ENCODE results near the gene PITPNM3.

PITPNM3 gene

GRCh38 chr17:6510321-6510977 lies 45.9 kb downstream of the PITPNM3 start:
- H3K79me2 ChIP-seq (ENCODE audit: insufficient read depth, low read length): no peaks in the 10 kb centered on the region
- H3F3A ChIP-seq (ENCODE audit: low read depth): no peaks in the 10 kb centered on the region
- H3K36me3 ChIP-seq (ENCODE audit: insufficient read depth, low read length): no peaks in the 10 kb centered on the region
- no peak overlapping the region for H3K4me2 ChIP-seq (ENCODE audit: low read depth, low read length, poor library complexity, severe bottlenecking)
- no peak overlapping the region for H3K9ac ChIP-seq (ENCODE audit: low read depth, low read length, poor library complexity, severe bottlenecking)
- no peaks in the 10 kb centered on the region for H3K9me2 ChIP-seq (replicated peaks; ENCODE audit: low read depth, low read length)
- no peaks in the 10 kb centered on the region for H4K20me1 ChIP-seq (ENCODE audit: insufficient read depth, low read length, poor library complexity, severe bottlenecking)
- no peaks in the 10 kb centered on the region for H3K9me3 ChIP-seq (ENCODE audit: insufficient read depth, low read depth, low read length)
- no peak overlapping the region for H2AFZ ChIP-seq (ENCODE audit: low read length)
- H3K27me3 ChIP-seq (ENCODE audit: insufficient read depth, low read length, poor library complexity, severe bottlenecking): no peaks in the 10 kb centered on the region
- H3K4me3 ChIP-seq (ENCODE audit: low read length, poor library complexity, severe bottlenecking): no peak overlapping the region
- no peaks in the 10 kb centered on the region for H3K4me1 ChIP-seq (ENCODE audit: insufficient read depth, low read length, poor library complexity, severe bottlenecking)
- TF ChIP-seq CTCF (conservative IDR thresholded peaks at IDR 0.05; ENCODE audit: low read length) (no peak), EZH2phosphoT487 (IDR thresholded peaks at IDR 0.05; ENCODE audit: borderline replicate concordance) (no peak)

- no peaks in the 10 kb centered on the region for H3K4me1 ChIP-seq (ENCODE audit: insufficient read depth, low read length, poor library complexity, severe bottlenecking)
Observed at GRCh38 chr17:6509921-6510320, 46.4 kb downstream of the PITPNM3 start.

GRCh38 chr17:6509031-6509771 lies 47.2 kb downstream of the PITPNM3 start:
- no peaks in the 10 kb centered on the region for H3K4me1 ChIP-seq (ENCODE audit: insufficient read depth, low read length, poor library complexity, severe bottlenecking)
- TF ChIP-seq CTCF (conservative IDR thresholded peaks at IDR 0.05; ENCODE audit: low read length) (no peak), EZH2phosphoT487 (IDR thresholded peaks at IDR 0.05; ENCODE audit: borderline replicate concordance) (no peak)

More at GRCh38 chr17:6509921-6510320, 46.4 kb downstream of the PITPNM3 start:
- Histone ChIP-seq H3K4me2 (ENCODE audit: low read depth, low read length, poor library complexity, severe bottlenecking) (no peak overlapping the region), H3K9me3 (ENCODE audit: insufficient read depth, low read depth, low read length) (no peaks in the 10 kb centered on the region), H4K20me1 (ENCODE audit: insufficient read depth, low read length, poor library complexity, severe bottlenecking) (no peaks in the 10 kb centered on the region), H3K9me2 (replicated peaks; ENCODE audit: low read depth, low read length) (no peaks in the 10 kb centered on the region), H3K79me2 (ENCODE audit: insufficient read depth, low read length) (no peaks in the 10 kb centered on the region), H2AFZ (ENCODE audit: low read length) (no peak overlapping the region), H3K9ac (ENCODE audit: low read depth, low read length, poor library complexity, severe bottlenecking) (no peak overlapping the region), H3F3A (ENCODE audit: low read depth) (no peaks in the 10 kb centered on the region), H3K27me3 (ENCODE audit: insufficient read depth, low read length, poor library complexity, severe bottlenecking) (no peaks in the 10 kb centered on the region), H3K4me3 (ENCODE audit: low read length, poor library complexity, severe bottlenecking) (no peak overlapping the region), H3K36me3 (ENCODE audit: insufficient read depth, low read length) (no peaks in the 10 kb centered on the region)
- TF ChIP-seq CTCF (conservative IDR thresholded peaks at IDR 0.05; ENCODE audit: low read length): no peak
- TF ChIP-seq EZH2phosphoT487 (IDR thresholded peaks at IDR 0.05; ENCODE audit: borderline replicate concordance): no peak

More at GRCh38 chr17:6509031-6509771, 47.2 kb downstream of the PITPNM3 start:
- Histone ChIP-seq H3K4me2 (ENCODE audit: low read depth, low read length, poor library complexity, severe bottlenecking) (no peak overlapping the region), H3K9ac (ENCODE audit: low read depth, low read length, poor library complexity, severe bottlenecking) (no peak overlapping the region), H2AFZ (ENCODE audit: low read length) (no peak overlapping the region), H3F3A (ENCODE audit: low read depth) (no peaks in the 10 kb centered on the region), H3K9me3 (ENCODE audit: insufficient read depth, low read depth, low read length) (no peaks in the 10 kb centered on the region), H4K20me1 (ENCODE audit: insufficient read depth, low read length, poor library complexity, severe bottlenecking) (no peaks in the 10 kb centered on the region), H3K27me3 (ENCODE audit: insufficient read depth, low read length, poor library complexity, severe bottlenecking) (no peaks in the 10 kb centered on the region), H3K79me2 (ENCODE audit: insufficient read depth, low read length) (no peaks in the 10 kb centered on the region), H3K9me2 (replicated peaks; ENCODE audit: low read depth, low read length) (no peaks in the 10 kb centered on the region), H3K36me3 (ENCODE audit: insufficient read depth, low read length) (no peaks in the 10 kb centered on the region), H3K4me3 (ENCODE audit: low read length, poor library complexity, severe bottlenecking) (no peak overlapping the region)

Measured in Loucy (cell line).